Measurements from ENCODE around the gene SNCB. TPM values are rescaled to one million over a fixed set of nuclear protein-coding genes. Genes with fewer than 3 reads are reported as not detected.

SNCB gene
- total and polyA plus RNA-seq, 2 of the 8 experiments (the other 6 are each of a cell fraction or from before 2014, with no cell fraction given): 4.2 to 5.9 TPM

GRCh38 chr5:176639981-176640380 is 9.6 kb upstream of the SNCB start:
- no peaks in the 10 kb centered on the region for H3K27me3 ChIP-seq (replicated peaks in 1 of 4; ENCODE audit: control insufficient read depth in 3 of 4, extremely low read depth in 1 of 4, insufficient read depth in 3 of 4, low read length in 3 of 4)
- H2BK20ac ChIP-seq (ENCODE audit: low read length): no peak overlapping the region
- no peak overlapping the region for H4K5ac ChIP-seq (ENCODE audit: insufficient read length, low read depth, low read length)
- no peak overlapping the region for H3K56ac ChIP-seq (replicated peaks; ENCODE audit: insufficient read length, low read depth, low read length)
- H3K9me3 ChIP-seq (ENCODE audit: insufficient read depth in 2 of 2, low read depth in 1 of 2, low read length in 1 of 2): peaks cover 0 to 3% of the 10 kb centered on the region in 2 experiments; a peak in 1 of 4 replicates
- no peaks in the 10 kb centered on the region for H3K79me1 ChIP-seq (ENCODE audit: low read depth, low read length)
- H3K4me2 ChIP-seq (ENCODE audit: insufficient read depth in 1 of 2, low read depth in 2 of 2, low read length in 2 of 2): no peak overlapping the region
- H3K36me3 ChIP-seq (ENCODE audit: control insufficient read depth in 2 of 4, insufficient read depth in 4 of 4, low read length in 3 of 4): no peaks in the 10 kb centered on the region
- no peak overlapping the region for H3K4me3 ChIP-seq (ENCODE audit: extremely low read depth in 1 of 4, insufficient read depth in 2 of 4, low read depth in 3 of 4, low read length in 4 of 4)
- no peaks in the 10 kb centered on the region for H4K20me1 ChIP-seq (replicated peaks in 1 of 2; ENCODE audit: control insufficient read depth in 1 of 2, insufficient read depth in 2 of 2, low read length in 2 of 2)
- no peak overlapping the region for H3K27ac ChIP-seq (ENCODE audit: low read depth, low read length)
- no peak overlapping the region for H2AK5ac ChIP-seq (ENCODE audit: low read depth, low read length)
- H3K23me2 ChIP-seq (ENCODE audit: low read depth, low read length): no peaks in the 10 kb centered on the region
- no peak overlapping the region for H3K14ac ChIP-seq (ENCODE audit: insufficient read length)
- H3K9ac ChIP-seq (replicated peaks in 1 of 4; ENCODE audit: extremely low read depth in 1 of 4, low read depth in 3 of 4, low read length in 3 of 4): no peak overlapping the region
- ChIA-PET POLR2A (ENCODE audit: partially characterized antibody) (interaction anchor here (1.0 to 1.5 kb wide), 2 partner anchors 8 to 10 kb away, joined by 4 read pairs; partner anchors contain the start of genes EIF4E1B, SNCB and TSPAN17), CTCF (ENCODE audit: partially characterized antibody) (interaction anchor here (1.0 to 2.9 kb wide), 3 partner anchors 15 to 67 kb away, joined by 3 to 10 read pairs (median 10); no protein-coding TSS in a partner anchor)
- no peak overlapping the region for H2BK15ac ChIP-seq (ENCODE audit: low read length)
- H3K4me1 ChIP-seq (replicated peaks in 1 of 4; ENCODE audit: control insufficient read depth in 3 of 4, insufficient read depth in 4 of 4, low read length in 3 of 4): peaks cover 0 to 21% (median 14%) of the 10 kb centered on the region in 4 experiments; a peak in 6 of 7 replicates
- no peak for FAIRE-seq
- no peak overlapping the region for H2BK5ac ChIP-seq (ENCODE audit: low read depth, low read length)
- no peak overlapping the region for H4K8ac ChIP-seq (ENCODE audit: extremely low read depth, insufficient read depth, low read length)
- no peaks in the 10 kb centered on the region for H3K79me2 ChIP-seq (ENCODE audit: control insufficient read depth in 1 of 2, insufficient read depth in 2 of 2, low read length in 2 of 2)
- H2BK12ac ChIP-seq (ENCODE audit: low read depth, low read length): no peak overlapping the region; the same call in 1 of the 2 replicates
- H3K23ac ChIP-seq (ENCODE audit: insufficient read length): no peak overlapping the region
- no peak for DNase-seq (ENCODE audit: low read depth in 1 of 2, low spot score in 2 of 2)
- 92% methylated on average over 4 of the region's 4 CpGs; no CpG with 5 or more reads in 1 of the 2 experiments for WGBS, 2 experiments (ENCODE audit: extremely low coverage in 1 of 2, insufficient coverage in 1 of 2, insufficient read length in 1 of 2, insufficient replicate concordance in 2 of 2, low coverage in 1 of 2, low lambda C conversion rate in 2 of 2, missing lambda C conversion rate in 1 of 2)
- no peak overlapping the region for H2BK120ac ChIP-seq (replicated peaks; ENCODE audit: low read depth, low read length)
- TF ChIP-seq TEAD4 (IDR thresholded peaks at IDR 0.05; ENCODE audit: low read depth, low read length) (no peak), SP2 (IDR thresholded peaks at IDR 0.05; ENCODE audit: low read length) (no peak), ATF2 (IDR thresholded peaks at IDR 0.05; ENCODE audit: low read length) (no peak), SRF (IDR thresholded peaks at IDR 0.05; ENCODE audit: low read depth, low read length) (no peak), HDAC6 (IDR thresholded peaks at IDR 0.05; ENCODE audit: low read depth, low read length) (no peak), SP4 (IDR thresholded peaks at IDR 0.05; ENCODE audit: low read length) (no peak)
- no peak overlapping the region for H2AFZ ChIP-seq (ENCODE audit: low read length)
- H3K4ac ChIP-seq (replicated peaks; ENCODE audit: insufficient read length, low read depth, low read length): no peak overlapping the region
- H4K91ac ChIP-seq (replicated peaks; ENCODE audit: insufficient read length, low read length): no peak overlapping the region
- H3K18ac ChIP-seq (ENCODE audit: extremely low read depth, low read length): no peak overlapping the region
